ENCODE measurements around the gene OFD1.

OFD1 gene

GRCh38 chrX:13763489-13763888 is 28.9 kb downstream of the OFD1 start:
- DNase-seq: peak; percentile 46 to 66
- no peak for TF ChIP-seq CTCF (IDR thresholded peaks at IDR 0.05)
- H3K4me3 ChIP-seq: no peak overlapping the region

GRCh38 chrX:13764281-13764680 is 29.7 kb downstream of the OFD1 start:
- no peak for TF ChIP-seq CTCF (IDR thresholded peaks at IDR 0.05)
- Histone ChIP-seq H3K9me3 (no peaks in the 10 kb centered on the region), H3K4me1 (peaks cover 0 to 6% (median 0%) of the 10 kb centered on the region in 4 donors), H3K4me3 (no peak overlapping the region), H3K36me3 (peaks cover 0 to 64% (median 48%) of the 10 kb centered on the region in 3 donors), H3K27me3 (no peaks in the 10 kb centered on the region), H3K27ac (no peak overlapping the region)
- intact Hi-C loops (cut with DNase I; ENCODE audit: low total_unique reads): no loop called here
- no peak for DNase-seq

More at GRCh38 chrX:13763489-13763888, 28.9 kb downstream of the OFD1 start:
- peaks cover 0 to 6% (median 0%) of the 10 kb centered on the region in 4 donors for H3K4me1 ChIP-seq
- H3K27me3 ChIP-seq: no peaks in the 10 kb centered on the region
- peaks cover 0 to 66% (median 49%) of the 10 kb centered on the region in 3 donors for H3K36me3 ChIP-seq
- intact Hi-C loops (cut with DNase I; ENCODE audit: low total_unique reads): no loop called here
- peak overlapping the region in 1 of 2 donors; percentile 41 for H3K27ac ChIP-seq
- no peaks in the 10 kb centered on the region for H3K9me3 ChIP-seq

GRCh38 chrX:13764765-13765164 is 30.2 kb downstream of the OFD1 start:
- no peaks in the 10 kb centered on the region for H3K9me3 ChIP-seq
- no peak overlapping the region for H3K4me3 ChIP-seq
- H3K36me3 ChIP-seq: peaks cover 0 to 64% (median 49%) of the 10 kb centered on the region in 3 donors
- no peak overlapping the region for H3K27ac ChIP-seq
- peaks cover 0 to 6% (median 0%) of the 10 kb centered on the region in 4 donors for H3K4me1 ChIP-seq
- intact Hi-C loops (cut with DNase I; ENCODE audit: low total_unique reads): no loop called here
- no peak for DNase-seq
- H3K27me3 ChIP-seq: no peaks in the 10 kb centered on the region
- TF ChIP-seq CTCF (IDR thresholded peaks at IDR 0.05): no peak

- Histone ChIP-seq H3K27me3 (no peaks in the 10 kb centered on the region), H3K9me3 (no peaks in the 10 kb centered on the region), H3K27ac (no peak overlapping the region), H3K36me3 (peaks cover 0 to 63% (median 31%) of the 10 kb centered on the region in 3 donors), H3K4me3 (no peak overlapping the region), H3K4me1 (no peaks in the 10 kb centered on the region)
- TF ChIP-seq CTCF (IDR thresholded peaks at IDR 0.05): no peak
- no peak for DNase-seq
- intact Hi-C loops (cut with DNase I; ENCODE audit: low total_unique reads): no loop called here
Observed at GRCh38 chrX:13768939-13769338, 34.4 kb downstream of the OFD1 start.

GRCh38 chrX:13770013-13770535 is 35.5 kb downstream of the OFD1 start:
- Histone ChIP-seq H3K27ac (no peak overlapping the region), H3K27me3 (no peaks in the 10 kb centered on the region), H3K9me3 (no peaks in the 10 kb centered on the region), H3K36me3 (peaks cover 0 to 72% (median 40%) of the 10 kb centered on the region in 3 donors), H3K4me1 (no peaks in the 10 kb centered on the region), H3K4me3 (no peak overlapping the region)
- no peak for TF ChIP-seq CTCF (IDR thresholded peaks at IDR 0.05)
- intact Hi-C loops (cut with DNase I; ENCODE audit: low total_unique reads): no loop called here
- no peak for DNase-seq

GRCh38 chrX:13774696-13775095 is 40.1 kb downstream of the OFD1 start:
- peaks cover 0 to 49% (median 16%) of the 10 kb centered on the region in 3 donors for H3K36me3 ChIP-seq
- H3K4me3 ChIP-seq: no peak overlapping the region
- TF ChIP-seq CTCF (IDR thresholded peaks at IDR 0.05): no peak
- no peaks in the 10 kb centered on the region for H3K9me3 ChIP-seq
- no peak overlapping the region for H3K27ac ChIP-seq
- intact Hi-C loops (cut with DNase I; ENCODE audit: low total_unique reads): no loop called here
- H3K27me3 ChIP-seq: no peaks in the 10 kb centered on the region
- DNase-seq: no peak
- no peaks in the 10 kb centered on the region for H3K4me1 ChIP-seq

Data from tibial artery (tissue), 4 donors.